Gastroesophageal sphincter (tissue), 3 donors: Measurements from ENCODE around the gene SORCS3.

Experiments
- EP300 ChIP-seq: sonication (generic); formaldehyde crosslinking; IDR thresholded peaks from one replicate; pipeline ENCODE4 v1.6.1; 2017; ENCODE audit warnings: antibody characterized with exemption, mild to moderate bottlenecking
- POLR2AphosphoS5 ChIP-seq: sonication (generic); formaldehyde crosslinking; IDR thresholded peaks from one replicate; pipeline ENCODE4 v1.6.1; 2017; ENCODE audit warnings: antibody characterized with exemption
- TF ChIP-seq, protein P1 (sequence below), 4 experiments: fragments of 200-600 bp in 2 of 4; fragments of 450-650 bp in 2 of 4; sonication (generic) in 1 of 4; IDR thresholded peaks; one replicate each; pipeline ENCODE4 v1.5.1; 2017 to 2019; ENCODE audit warnings: antibody characterized with exemption in 4 of 4, mild to moderate bottlenecking in 2 of 4, moderate library complexity in 2 of 4

DNA sequence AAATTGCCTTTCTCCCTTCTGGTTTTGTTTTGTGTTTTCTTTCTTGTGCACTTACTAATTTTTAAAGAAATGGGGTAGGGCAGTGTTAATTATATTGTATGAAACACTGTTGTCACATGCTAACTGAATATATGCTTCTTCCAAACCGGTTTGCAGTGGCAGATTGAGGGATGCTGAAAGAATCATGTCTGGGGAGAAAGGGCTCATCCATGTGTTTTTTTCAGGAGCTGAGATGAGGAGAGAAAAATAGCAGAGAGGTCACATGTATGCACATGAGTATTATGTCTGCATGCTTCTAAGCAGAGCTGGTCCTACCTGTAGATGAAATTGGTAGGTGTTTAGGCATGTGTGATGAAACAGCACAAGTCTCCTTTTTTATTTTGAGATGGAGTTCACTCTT lies 17.0 kb downstream of the SORCS3 start:
- no peak for TF ChIP-seq EP300
- TF ChIP-seq, protein P1, sequence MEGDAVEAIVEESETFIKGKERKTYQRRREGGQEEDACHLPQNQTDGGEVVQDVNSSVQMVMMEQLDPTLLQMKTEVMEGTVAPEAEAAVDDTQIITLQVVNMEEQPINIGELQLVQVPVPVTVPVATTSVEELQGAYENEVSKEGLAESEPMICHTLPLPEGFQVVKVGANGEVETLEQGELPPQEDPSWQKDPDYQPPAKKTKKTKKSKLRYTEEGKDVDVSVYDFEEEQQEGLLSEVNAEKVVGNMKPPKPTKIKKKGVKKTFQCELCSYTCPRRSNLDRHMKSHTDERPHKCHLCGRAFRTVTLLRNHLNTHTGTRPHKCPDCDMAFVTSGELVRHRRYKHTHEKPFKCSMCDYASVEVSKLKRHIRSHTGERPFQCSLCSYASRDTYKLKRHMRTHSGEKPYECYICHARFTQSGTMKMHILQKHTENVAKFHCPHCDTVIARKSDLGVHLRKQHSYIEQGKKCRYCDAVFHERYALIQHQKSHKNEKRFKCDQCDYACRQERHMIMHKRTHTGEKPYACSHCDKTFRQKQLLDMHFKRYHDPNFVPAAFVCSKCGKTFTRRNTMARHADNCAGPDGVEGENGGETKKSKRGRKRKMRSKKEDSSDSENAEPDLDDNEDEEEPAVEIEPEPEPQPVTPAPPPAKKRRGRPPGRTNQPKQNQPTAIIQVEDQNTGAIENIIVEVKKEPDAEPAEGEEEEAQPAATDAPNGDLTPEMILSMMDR (IDR thresholded peaks at IDR 0.05), result no peak
- TF ChIP-seq POLR2AphosphoS5, result no peak
